OCI-LY7 (cell line): ENCODE measurements around the gene CEP112.

Experiments
- CTCF ChIP-seq: fragments of 200-600 bp; sonication (generic); conservative IDR thresholded peaks from 2 replicates; pipeline ENCODE4 v1.5.1; 2014; ENCODE audit warnings: mild to moderate bottlenecking, antibody characterized with exemption, low read length, moderate library complexity, mixed read lengths
- EZH2phosphoT487 ChIP-seq: fragments of 200-600 bp; sonication (generic); IDR thresholded peaks from 2 replicates; pipeline ENCODE4 v1.6.1; 2018; ENCODE audit warnings: low read depth, borderline replicate concordance, mild to moderate bottlenecking, mixed run types, antibody characterized with exemption, low read length, moderate library complexity, mixed read lengths

GRCh38 chr17:65930140-65930730 is 261.7 kb downstream of the CEP112 start:
- TF ChIP-seq CTCF = no peak
- no peak for TF ChIP-seq EZH2phosphoT487
